HG02678 (cell line): Measurements from ENCODE around the gene ASIC1.
"Not testable (repeated sequence)": the region's sequence is repeated elsewhere in the genome, so short reads cannot be mapped to it uniquely, and the experiment has no call there.

Experiments
- ATAC-seq: cut with Tn5 transposase; IDR thresholded peaks from one replicate; pipeline ENCODE4 v1.9.1; 2021; ENCODE audit warnings: mild to moderate bottlenecking, moderate library complexity; ENCODE audit not compliant: unreplicated experiment

Gene ASIC1

DNA sequence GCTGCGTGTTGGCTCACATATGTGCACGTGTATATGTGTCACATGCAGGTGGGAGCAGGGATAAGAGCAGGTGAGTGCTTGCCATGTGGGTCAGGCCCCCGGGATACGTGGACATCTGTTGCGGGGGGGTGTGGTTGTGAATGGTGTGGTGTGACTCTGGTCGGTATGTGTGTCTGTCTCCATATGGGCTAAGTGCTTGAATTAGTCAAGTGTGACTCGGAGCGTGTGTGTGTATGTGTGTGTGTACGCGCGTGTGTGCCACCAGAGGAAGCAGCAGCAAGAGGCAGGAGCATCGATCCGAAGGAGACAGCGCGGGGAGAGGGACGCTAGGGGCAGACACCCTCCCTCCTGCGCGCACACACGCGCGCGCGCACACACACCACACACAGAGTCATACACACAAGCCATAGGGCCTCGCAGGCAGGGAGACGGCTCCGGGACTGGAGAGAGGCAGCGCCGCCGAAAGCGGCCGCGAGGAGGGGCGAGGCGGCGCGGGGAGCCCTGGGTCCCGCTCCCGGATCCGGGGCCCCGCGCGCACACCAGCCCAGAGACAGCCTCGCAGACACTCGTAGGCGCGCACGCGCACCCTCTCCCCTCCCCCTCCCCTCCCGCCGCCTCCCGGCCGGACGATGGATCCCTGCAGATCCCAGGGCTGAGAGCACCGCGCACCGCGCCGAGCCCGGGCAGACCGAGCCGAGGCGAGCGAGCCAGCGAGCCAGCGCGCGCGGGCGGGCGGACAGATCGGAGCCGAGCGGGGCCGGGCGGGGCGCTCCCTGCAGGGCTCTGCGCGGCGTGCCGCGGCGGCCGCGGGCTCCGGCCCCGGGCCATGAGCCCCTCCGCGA lies at the start of gene ASIC1:
Gene ASIC1 (plus strand): TSS at position 597 of the 842 bp plus-strand sequence. CDS start 1,171 bp downstream, outside the sequence.
- no peak for ATAC-seq

DNA sequence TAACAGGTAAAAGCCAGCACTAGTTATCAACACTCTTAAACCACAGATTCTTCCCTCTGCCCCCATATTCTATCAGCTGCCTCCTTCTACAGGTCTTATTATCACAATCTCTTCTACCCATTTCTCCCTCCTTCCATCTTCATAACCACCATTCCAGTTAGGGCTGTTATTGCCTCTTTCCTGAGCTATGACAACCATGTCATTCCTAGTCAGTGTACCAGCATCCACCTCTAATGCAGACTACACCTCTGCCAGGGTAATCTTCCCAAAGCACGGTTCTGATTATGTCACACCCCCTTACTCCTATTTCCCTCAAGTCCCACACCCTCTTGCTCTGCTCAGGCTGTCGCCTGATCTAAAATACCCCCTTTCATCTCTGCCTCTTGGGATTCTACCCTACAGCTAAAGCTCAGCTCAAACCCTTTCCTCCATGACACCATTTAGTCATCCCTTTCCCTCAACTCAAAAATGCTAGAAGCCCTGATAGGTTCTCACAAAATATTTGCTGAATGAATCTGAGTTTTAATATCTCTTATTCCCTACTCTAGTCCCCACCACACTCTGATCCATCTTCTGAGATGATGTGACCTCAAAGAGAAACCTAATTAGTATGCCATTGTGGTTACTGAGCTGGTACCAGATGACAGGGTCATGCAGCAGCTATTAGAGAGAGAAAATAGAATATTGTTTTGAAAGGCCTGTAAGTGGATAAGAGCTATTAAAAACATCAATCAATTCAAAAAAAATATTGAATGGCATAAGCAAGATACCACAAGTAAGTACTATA lies 43.8 kb upstream of the ASIC1 start:
- ATAC-seq = no peak

DNA sequence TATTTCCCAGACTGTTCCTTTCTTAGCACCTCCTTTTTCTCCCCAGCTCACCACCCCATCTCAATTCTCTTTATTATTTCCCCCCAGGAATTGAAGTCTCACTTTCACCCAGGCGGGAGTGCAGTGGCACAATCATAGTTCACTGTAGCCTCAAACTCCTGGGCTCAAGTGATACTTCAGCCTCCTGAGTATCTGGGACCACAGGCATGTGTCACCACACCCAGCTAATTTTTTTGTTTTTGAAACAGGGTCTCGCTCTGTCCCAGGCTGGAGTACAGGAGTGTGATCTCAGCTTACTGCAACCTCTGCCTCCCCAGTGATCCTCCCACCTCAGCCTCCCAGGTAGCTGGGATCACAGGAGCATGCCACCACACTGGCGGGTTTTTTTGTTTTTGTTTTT lies 43.1 kb upstream of the ASIC1 start:
- no peak for ATAC-seq

DNA sequence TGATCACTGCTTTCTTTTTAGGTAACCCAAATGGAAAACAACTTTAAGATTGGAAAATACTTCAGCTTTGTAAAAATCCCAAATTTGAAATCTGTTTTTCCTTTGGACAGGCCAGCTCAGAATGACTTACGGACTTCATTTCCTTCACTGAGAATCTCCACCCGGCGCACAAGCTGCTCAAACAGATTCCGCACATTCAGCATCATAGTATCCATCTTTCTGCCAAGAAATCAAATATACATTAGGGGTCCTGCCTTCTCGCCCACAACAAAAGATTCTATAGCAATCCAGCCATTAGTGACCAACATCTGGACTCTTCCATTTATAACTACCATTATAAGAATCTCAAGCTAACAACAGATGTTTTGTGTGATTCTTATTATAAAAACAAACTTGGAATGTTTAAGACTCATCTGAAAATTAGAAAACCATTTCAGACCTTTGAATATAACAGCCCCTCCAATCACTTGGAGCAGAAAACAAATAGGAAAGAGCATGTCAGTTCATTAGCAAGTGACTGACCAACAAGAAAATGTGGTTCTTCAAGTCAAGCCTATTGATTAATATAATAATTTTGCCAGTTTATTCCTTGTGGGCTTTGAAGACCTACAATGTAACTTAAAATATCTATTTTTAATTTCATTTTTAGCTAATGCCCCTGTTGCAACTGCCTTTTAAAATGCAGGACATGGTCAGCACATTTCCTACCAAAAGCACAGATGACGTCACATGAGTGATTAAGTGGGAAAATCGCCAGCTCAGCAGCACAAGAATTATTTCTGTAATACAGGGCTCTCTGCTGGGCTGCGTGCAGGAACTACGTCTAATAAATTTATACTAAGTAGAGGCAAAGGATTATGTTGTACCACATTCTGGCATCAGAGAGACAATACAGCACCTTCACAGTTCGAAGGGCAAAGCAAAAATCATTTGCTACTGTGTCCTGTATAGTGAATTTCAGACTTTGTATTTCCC lies 40.6 kb upstream of the ASIC1 start:
- ATAC-seq = no peak

DNA sequence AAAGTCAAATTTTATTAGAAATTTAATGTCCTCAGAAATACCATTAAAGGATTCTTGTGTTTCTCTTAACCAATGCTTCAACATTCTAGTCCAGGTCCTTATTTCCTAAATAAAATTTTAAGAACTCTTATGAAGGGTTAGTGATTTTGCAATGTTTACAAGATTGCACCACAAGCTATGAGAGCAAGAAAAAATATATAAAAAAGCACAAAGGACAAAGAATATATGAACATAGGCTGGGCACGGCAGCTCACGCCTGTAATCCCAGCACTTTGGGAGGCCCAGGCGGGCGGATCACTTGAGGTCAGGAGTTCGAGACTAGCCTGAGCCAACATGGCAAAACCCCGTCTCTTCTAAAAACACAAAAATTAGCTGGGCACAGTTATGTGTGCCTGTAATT lies 39.8 kb upstream of the ASIC1 start:
- no peak for ATAC-seq

DNA sequence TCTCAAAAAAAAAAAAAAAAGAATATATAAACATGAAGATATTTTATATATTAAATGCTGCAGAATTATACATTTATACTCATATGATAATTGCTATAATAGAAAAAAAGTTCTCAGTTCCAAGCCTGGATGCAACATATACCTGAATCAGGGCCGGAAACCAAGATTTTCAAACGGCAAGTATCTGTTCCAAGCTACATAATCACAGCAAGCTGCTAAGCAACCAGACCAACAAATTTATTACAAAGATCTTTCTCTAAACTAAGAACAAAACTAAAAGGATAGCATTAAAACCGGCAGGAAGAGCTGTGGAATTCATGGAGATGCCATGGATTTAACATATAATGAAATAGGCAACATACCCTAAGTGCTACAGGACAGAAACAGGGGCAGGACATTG lies 39.2 kb upstream of the ASIC1 start:
- no peak for ATAC-seq

DNA sequence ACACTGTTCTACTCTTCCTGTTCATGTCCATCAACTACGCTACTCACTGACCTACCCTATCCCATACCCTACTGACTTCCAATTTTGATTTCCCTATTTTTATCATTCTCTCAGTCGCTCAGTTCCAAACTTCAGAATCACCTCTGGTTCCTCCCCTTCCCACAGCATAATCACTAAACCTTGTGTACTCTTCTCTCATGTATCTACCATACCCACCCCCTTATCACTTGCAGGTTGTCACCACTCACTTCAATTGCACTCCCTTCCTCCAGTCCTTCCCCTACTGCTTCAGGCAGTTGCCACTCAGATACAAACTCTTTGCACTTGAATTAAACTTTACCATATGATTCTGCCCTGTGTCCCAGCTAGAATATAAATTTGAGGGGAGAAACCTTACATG lies 38.4 kb upstream of the ASIC1 start:
- no peak for ATAC-seq

DNA sequence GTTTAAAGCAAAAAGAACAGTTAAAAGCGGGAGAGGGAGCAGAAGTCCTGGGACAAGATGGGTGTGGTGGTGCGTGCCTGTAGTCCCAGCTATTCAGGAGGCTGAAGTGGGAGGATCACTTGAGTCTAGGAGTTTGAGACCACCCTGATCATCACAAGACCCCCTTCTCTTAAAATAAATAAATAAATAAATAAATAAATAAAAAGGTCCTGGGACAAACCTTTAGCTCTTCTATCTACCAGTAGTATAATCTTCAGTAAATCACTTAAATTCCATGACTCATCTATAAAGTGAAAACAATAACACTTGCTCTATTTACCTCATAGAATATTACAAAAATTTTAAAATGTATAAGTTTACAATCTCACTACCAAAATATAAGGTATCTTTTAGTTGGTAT lies 37.9 kb upstream of the ASIC1 start:
- ATAC-seq = no peak

DNA sequence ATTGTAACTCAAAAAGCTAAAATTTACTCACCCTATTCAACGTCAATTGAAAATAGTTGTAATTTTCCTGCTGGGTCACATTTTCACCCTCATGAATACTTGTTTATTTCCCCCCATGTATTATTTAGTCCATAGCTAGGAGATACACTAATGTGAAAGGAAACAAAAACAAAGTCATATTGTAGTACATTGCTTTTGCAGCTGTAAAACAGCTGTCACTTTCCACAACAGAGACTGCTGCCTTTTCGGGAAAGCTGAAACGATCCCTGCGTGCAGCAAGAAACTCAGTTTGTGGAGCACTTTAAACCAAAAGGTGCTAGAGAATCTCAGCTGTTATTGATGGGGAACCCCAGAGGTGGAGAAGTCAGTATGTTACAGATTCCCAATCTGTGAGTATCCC lies 36.4 kb upstream of the ASIC1 start:
- no peak for ATAC-seq

DNA sequence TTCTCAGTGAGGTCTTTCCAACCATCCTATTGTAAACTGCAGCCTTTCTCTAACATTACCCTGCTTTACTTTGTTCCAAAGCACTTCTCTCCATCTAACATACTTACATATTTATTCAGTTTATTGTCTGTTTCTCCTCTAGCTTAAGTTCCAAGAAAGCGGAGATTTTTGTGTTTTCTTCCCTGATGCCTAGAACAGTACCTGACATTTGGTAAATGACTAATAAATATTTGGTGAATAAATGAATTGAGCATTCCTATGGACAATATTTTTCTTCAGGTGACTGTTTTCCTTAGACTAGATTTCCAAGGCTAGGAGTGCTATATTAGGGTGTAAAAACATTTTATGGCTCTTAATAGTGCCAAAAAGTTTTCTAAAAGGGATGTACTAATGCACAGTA lies 34.5 kb upstream of the ASIC1 start:
- ATAC-seq = no peak

DNA sequence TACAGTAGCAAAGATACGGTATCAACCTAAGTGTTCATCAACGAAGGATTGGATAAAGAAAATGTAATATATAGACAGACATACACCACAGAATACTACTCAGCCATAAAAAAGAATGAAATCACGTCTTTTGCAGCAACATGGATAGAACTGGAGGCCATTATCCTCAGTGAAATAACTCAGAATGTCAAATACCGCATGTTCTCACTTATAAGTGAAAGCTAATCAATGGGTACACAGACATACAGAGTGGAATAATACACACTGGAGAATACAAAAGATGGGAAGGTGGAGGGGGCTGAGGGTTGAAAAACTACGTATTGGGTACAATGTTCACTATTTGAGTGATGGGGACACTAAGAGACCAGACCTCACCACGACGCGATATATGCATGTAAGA lies 33.2 kb upstream of the ASIC1 start:
- no peak for ATAC-seq

DNA sequence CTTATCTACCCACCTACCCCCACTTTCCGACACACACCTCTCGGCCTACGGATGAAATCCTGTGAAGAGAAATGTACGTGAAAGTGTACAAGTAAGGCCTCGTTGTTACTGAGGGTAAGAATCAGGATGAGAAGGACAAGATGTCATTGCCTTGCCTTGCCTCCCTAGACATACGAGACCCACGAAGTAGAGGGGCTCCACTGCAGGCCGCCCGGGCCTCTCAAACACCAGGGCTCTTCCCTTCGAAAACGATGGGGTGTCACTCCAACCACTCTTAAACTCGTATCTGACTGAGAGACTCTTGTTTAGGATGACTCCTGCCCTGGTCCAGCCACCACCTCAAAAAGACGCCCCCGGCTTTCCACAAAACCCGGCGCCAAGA lies 32.6 kb upstream of the ASIC1 start:
- ATAC-seq = no peak

DNA sequence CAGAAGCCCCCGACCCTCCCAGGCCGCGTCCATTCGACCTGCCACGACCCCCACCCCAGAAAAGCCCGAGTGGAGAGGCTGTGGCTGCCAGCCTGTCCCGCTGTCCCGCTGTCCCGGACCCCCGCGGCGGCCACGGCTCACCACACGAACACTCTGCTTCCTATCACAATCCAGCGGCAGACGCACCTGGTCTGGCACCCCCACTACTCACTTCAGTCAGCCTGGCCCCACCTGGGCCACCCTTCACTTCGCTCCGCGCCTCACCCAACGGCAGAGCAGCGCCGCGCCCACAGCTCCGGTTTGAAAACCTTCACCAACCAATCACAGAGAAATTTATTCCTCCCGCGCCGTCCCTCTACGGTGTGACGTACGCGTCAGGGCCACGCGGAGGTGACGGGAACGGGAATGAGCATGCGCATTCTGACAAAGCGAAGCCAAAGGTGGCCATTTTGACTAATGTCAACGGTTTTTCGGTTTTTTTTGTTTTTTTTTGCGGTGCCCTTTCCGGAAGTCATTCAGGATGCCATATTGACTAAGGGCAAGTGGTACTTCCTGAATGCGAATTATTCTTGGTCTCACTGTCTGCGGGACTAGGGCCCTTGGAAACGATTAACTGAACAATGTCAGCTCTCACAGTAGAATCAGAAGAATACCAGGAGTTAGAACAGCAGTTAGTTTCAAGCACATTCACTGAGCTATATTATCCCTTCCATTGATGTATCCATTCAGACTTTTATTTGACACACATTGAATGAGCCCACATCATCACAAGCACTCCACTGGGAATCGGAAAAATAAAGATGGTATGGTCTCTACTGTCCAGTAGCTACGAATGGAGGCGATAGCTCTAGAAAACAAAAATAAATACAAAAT lies 32.0 kb upstream of the ASIC1 start, which contains the start of gene RACGAP1:
Gene RACGAP1 (minus strand): TSS at position 308 of the 873 bp plus-strand sequence. CDS start 8,779 bp downstream, outside the sequence.
- peak; percentile 99 for ATAC-seq

DNA sequence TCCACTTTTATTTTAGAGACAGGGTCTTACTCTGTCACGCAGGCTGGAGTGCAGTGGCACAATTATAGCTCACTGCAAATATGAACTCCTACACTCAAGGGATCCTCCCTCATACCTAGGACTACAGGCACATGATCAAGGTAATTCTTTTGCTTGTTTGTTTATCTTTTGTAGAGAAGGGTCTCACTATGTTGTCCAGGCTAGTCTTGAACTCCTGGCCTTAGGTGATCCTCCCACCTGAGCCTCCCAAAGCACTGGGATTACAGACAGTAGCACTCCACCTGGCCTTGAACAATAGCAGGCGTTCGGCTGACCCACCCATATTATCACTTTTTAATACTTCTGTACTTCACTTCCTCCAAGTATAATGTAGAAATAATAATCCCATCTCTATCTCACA lies 30.7 kb upstream of the ASIC1 start:
- ATAC-seq = no peak

DNA sequence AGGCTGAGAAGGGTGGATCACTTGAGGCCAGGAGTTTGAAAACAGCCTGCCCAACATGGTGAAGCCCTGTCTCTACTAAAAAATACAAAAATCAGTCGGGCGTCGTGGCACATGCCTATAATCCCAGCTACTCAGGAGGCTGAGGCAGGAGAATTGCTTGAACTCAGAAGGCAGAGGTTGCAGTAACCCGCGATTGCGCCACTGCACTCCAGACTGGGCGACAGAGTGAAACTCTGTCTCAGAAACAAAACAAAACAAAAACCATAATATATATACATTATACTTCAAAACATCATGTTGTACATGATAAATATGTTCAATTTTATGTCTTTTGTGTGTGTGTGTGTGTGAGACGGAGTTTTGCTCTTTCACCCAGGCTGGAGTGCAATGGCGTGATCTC lies 26.9 kb upstream of the ASIC1 start:
- not testable (repeated sequence) for ATAC-seq

DNA sequence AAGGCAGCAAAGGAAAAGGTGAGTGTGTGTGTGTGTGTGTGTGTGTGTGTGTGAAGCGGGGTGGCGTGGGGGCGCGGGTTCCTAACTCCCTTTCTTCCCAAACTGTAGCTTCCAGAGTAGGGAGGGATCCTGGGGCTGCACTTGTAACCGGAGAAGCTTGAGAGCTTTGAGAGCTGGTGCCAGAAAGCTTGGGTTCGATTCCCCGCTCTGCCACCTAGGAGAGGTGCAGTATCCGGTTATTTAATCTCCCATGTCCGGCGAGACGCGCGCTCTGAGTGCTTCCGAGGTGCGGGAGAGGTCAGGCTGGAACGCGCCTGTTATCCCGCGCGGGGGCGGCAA lies 24.9 kb upstream of the ASIC1 start:
- ATAC-seq = no peak

DNA sequence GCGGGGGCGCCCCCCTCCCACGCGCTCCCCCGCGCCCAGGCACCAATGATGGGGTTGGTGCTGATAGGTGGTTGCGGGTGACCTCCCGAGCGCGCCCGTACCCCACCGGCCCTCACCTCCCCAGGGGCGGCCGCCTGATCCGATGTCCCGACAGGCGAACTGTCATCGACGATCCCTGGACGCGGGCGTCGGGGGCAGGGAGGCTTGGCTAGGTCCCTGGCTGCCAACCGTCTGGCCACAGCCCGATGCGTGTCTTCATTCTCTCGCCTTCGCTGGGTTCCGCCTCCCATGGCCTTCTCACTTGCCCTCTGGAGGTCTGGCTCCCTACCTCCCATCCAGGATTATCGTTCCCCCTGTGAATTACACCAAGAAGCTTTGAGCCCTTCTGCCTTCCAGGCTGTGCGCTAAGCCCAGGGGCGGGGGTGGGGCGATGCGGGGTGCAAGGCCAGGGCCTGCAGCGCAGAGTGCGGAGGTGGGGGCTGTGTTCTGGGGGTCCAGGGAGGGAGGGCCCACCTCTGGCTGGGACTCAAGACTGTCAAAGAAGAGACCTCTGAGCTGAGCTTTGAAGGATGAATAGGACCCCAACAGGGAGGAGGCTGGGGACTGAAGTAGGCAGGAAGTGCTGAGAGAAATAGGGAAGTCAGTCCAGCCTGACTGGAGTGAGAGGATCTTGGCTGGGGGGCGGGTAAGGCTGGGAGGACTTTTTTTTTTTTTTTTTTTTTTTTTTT lies 24.4 kb upstream of the ASIC1 start:
- ATAC-seq = no peak

DNA sequence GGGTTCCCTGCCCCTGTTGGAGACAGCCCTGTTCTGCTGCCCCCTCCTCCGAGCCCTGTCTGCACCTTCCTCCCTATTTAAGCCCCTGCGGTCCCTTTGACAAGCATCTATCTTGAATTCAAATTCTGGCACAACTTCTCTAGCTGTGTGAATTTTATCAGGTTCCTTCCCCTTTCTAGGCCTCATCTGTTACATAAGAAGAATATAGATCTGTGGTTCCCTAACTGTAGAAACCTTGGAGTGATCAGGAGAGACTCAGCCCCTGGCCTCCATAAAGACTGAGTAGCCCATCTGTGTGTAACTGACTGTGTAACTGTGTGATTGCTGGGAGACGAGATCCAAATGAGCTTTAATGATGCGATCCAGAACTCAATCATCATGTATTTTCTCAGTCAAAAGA lies 19.1 kb upstream of the ASIC1 start:
- no peak for ATAC-seq

DNA sequence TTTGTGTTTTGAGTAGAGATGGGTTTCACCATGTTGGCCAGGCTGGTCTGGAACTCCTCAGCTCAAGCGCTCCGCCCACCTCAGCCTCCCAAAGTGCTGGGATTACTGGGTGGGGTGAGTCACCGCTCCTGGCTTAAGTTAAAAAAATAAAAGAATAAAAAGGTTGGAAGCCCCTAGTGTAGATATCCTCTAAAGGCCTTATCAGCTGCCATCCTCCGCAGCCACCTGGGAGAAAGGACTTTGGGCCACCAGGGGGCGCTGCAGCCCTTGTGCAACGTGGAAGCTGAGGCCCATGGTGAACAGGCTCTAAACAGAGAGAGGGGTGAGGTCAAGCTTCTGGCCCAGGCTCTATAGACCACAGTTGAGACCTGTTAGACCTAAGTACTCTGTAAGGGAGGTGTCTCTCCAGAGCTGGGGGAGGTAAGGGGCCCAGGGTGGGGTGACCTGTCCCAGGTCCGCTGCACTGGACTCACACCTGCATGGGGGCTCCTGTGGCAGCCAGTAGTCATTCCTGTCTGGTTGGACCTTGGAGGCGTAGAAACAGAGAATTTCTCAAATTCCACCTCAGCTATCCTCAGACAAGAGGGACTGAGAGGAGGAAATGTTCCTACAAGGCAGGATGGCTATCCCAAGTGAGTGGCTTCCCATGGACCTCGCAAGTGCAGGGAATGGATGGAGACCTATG lies 18.1 kb upstream of the ASIC1 start:
- no peak for ATAC-seq
